ENCODE data around the gene STAP1. TPM values are rescaled to one million over a fixed set of nuclear protein-coding genes. Genes with fewer than 3 reads are reported as not detected.

Gene STAP1
- total RNA-seq, 1 experiment from 2014 or later: not detected

GRCh38 chr4:67581208-67581857, 22.8 kb downstream of the STAP1 start (continued):
- TF ChIP-seq, protein P1, sequence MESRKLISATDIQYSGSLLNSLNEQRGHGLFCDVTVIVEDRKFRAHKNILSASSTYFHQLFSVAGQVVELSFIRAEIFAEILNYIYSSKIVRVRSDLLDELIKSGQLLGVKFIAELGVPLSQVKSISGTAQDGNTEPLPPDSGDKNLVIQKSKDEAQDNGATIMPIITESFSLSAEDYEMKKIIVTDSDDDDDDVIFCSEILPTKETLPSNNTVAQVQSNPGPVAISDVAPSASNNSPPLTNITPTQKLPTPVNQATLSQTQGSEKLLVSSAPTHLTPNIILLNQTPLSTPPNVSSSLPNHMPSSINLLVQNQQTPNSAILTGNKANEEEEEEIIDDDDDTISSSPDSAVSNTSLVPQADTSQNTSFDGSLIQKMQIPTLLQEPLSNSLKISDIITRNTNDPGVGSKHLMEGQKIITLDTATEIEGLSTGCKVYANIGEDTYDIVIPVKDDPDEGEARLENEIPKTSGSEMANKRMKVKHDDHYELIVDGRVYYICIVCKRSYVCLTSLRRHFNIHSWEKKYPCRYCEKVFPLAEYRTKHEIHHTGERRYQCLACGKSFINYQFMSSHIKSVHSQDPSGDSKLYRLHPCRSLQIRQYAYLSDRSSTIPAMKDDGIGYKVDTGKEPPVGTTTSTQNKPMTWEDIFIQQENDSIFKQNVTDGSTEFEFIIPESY (IDR thresholded peaks at IDR 0.05; ENCODE audit: extremely low read depth, insufficient replicate concordance, low read length): no peak
- TF ChIP-seq, protein P2, sequence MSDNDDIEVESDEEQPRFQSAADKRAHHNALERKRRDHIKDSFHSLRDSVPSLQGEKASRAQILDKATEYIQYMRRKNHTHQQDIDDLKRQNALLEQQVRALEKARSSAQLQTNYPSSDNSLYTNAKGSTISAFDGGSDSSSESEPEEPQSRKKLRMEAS (IDR thresholded peaks at IDR 0.05): no peak
- no peak for TF ChIP-seq POLR2AphosphoS5 (IDR thresholded peaks at IDR 0.05; ENCODE audit: low read depth, low read length)

GRCh38 chr4:67581913-67582312, 23.4 kb downstream of the STAP1 start:
- ChIA-PET CTCF (no interaction called here), RAD21 (ENCODE audit: low non-redundant PET in 1 of 2, low total read pairs in 2 of 2, uncharacterized antibody in 2 of 2, unreplicated experiment in 2 of 2) (no interaction called here), POLR2A (no interaction called here)
- H3K4me2 ChIP-seq (ENCODE audit: low read length): no peak overlapping the region
- intact Hi-C loops (cut with micrococcal nuclease): no loop called here
- no peaks in the 10 kb centered on the region for H3K9me3 ChIP-seq (ENCODE audit: control insufficient read depth in 1 of 2, insufficient read depth in 1 of 2, low read depth in 1 of 2, low read length in 2 of 2)
- no TSS peak for BruUV-seq (replicated peaks)
- no peak overlapping the region for H3K4me3 ChIP-seq (replicated peaks in 1 of 2; ENCODE audit: low read depth in 1 of 2, low read length in 2 of 2)
- TF ChIP-seq SP1 (IDR thresholded peaks at IDR 0.05; ENCODE audit: low read depth) (no peak), CBX3 (IDR thresholded peaks at IDR 0.05; ENCODE audit: low read depth) (no peak)
- TF ChIP-seq, protein P2 (IDR thresholded peaks at IDR 0.05): no peak
- no peak overlapping the region for H3K9ac ChIP-seq (ENCODE audit: low read length)
- no peaks in the 10 kb centered on the region for H3K27me3 ChIP-seq (ENCODE audit: insufficient read depth, low read length)
- H3K27ac ChIP-seq (ENCODE audit: low read depth, low read length): no peak overlapping the region
- H3K36me3 ChIP-seq (ENCODE audit: control insufficient read depth in 1 of 2, insufficient read depth in 2 of 2, low read length in 2 of 2): no peaks in the 10 kb centered on the region
- H3K4me1 ChIP-seq (ENCODE audit: control insufficient read depth in 1 of 2, insufficient read depth in 2 of 2, low read length in 2 of 2): no peaks in the 10 kb centered on the region
- H2AFZ ChIP-seq (ENCODE audit: low read depth, low read length, poor library complexity, severe bottlenecking): no peak overlapping the region
- ATAC-seq: no peak
- no peak for DNase-seq (ENCODE audit: low read depth, low spot score)
- no peaks in the 10 kb centered on the region for H3K79me2 ChIP-seq (ENCODE audit: insufficient read depth, low read length)
- no peaks in the 10 kb centered on the region for H4K20me1 ChIP-seq (ENCODE audit: insufficient read depth)
- H3K9me2 ChIP-seq (ENCODE audit: insufficient read depth): no peaks in the 10 kb centered on the region

Measured in HCT116 (cell line).